Adrenal gland (tissue), 12 donors: ENCODE data around the gene FAM53C. TPM values are rescaled to one million over a fixed set of nuclear protein-coding genes. Genes with fewer than 3 reads are reported as not detected.

ENCODE experiments used
- DNase-seq, 7 donors: peaks; one replicate each; pipeline ENCODE4 v3.0.0-alpha.2; 2019 to 2020
- H3K27ac ChIP-seq, 5 donors: fragments of 200-600 bp; sonication (generic) in 4 of 5; 1 replicate in 3 of 5; 2 replicates in 2 of 5; pipeline versions ENCODE4 v1.5.1 to v1.8.0; 2016 to 2020; ENCODE audit warnings: mild to moderate bottlenecking in 1 of 5
- H3K27me3 ChIP-seq: fragments of 200-600 bp; 2 replicates; pipeline ENCODE4 v1.8.0; 2021
- H3K36me3 ChIP-seq, 2 donors: fragments of 200-600 bp; replicated peaks in 1 of 2; 1 replicate in 1 of 2; 2 replicates in 1 of 2; pipeline versions ENCODE4 v1.5.1 to v1.8.0; 2018 to 2022
- H3K4me1 ChIP-seq, 2 donors: fragments of 200-600 bp; replicated peaks in 1 of 2; 1 replicate in 1 of 2; 2 replicates in 1 of 2; pipeline versions ENCODE4 v1.5.1 to v1.8.0; 2018 to 2021
- H3K4me3 ChIP-seq, 4 donors: fragments of 200-600 bp; sonication (generic) in 3 of 4; one replicate each; pipeline ENCODE4 v1.5.1; 2016 to 2018
- H3K9me3 ChIP-seq, 3 donors: fragments of 200-600 bp; sonication (generic) in 1 of 3; replicated peaks in 1 of 3; 1 replicate in 2 of 3; 2 replicates in 1 of 3; pipeline versions ENCODE4 v1.5.1 to v1.8.0; 2016 to 2021
- CTCF ChIP-seq, 6 experiments: fragments of 450-650 bp in 4 of 6; fragments of 200-600 bp in 2 of 6; sonication (generic) in 1 of 6; IDR thresholded peaks; 1 replicate in 5 of 6; 2 replicates in 1 of 6; pipeline versions ENCODE4 v1.5.1 to v1.8.0; 2016 to 2021; ENCODE audit warnings: antibody characterized with exemption in 6 of 6, mild to moderate bottlenecking in 2 of 6, moderate library complexity in 1 of 6
- POLR2A ChIP-seq, 2 donors: fragments of 450-650 bp; IDR thresholded peaks; one replicate each; pipeline ENCODE4 v1.6.1; 2017; ENCODE audit warnings: antibody characterized with exemption in 2 of 2, mild to moderate bottlenecking in 2 of 2, moderate library complexity in 1 of 2
- WGBS, 4 donors: extraction: QIAGEN DNeasy Blood & Tissue Kit in 2 of 4; methylation state at CpG; one replicate each; pipeline versions ENCODE4 v1.1.5 to v1.1.7; 2013 to 2017; 5-methylcytosine and 5-hydroxymethylcytosine counted together
- intact Hi-C, 2 donors: fragments of 100-400 bp; cut with DNase I; formaldehyde crosslinking; loops; one replicate each; pipeline versions ENCODE4 v1.14.1 to v1.15.0; 2022 to 2023
- polyA plus RNA-seq, 3 donors: library from polyadenylated mRNA; stranded (reverse); fragments of 200-250 nt in 2 of 3; fragments of 350-450 nt in 1 of 3; fragmentation: Illumina TruSeq in 1 of 3; extraction: RNeasy Lipid Tissue Mini Kit (QIAGEN cat#74804) in 1 of 3; gene quantifications; one replicate each; pipeline ENCODE4 v1.2.3, GENCODE V29; 2013 to 2014
- total RNA-seq, 9 donors: library from RNA; depleted of rRNA in 4 of 9; stranded (reverse); fragments of >200 nt in 4 of 9; fragments of 120-200 nt in 1 of 9; fragmentation: NEBNext Ultra II Directional in 1 of 9; extraction: Animal tissue kit (Norgen Biotek cat#: 25700) in 1 of 9; gene quantifications; one replicate each; pipeline versions ENCODE4 v1.1.0 to v1.2.4, GENCODE V29; 2013 to 2023
- donor health status: healthy with polysubstance abuse.
- donor health status: Bipolar disorder and iron deficiency.
- donor health status: DM: yes; HTN: yes; CAD: no.
- donor health status: DM: no; HTN: no; CAD: no.
- donor health status: DM: no; HTN: no; CAD: no.
- donor health status: DM: yes; HTN: yes; CAD: no.

The FAM53C gene
- total and polyA plus RNA-seq, 12 donors: 11.9 to 143 (median 27.8) TPM

- TF ChIP-seq POLR2A (IDR thresholded peaks at IDR 0.05): peak in 1 of 2 donors; percentile 4
- TF ChIP-seq CTCF (IDR thresholded peaks at IDR 0.05): no peak
- peaks cover 0 to 13% of the 10 kb centered on the region in 2 donors for H3K4me1 ChIP-seq
- H3K27ac ChIP-seq: no peak within 1 kb of the TSS
- H3K36me3 ChIP-seq: no peaks in the 10 kb centered on the region
- no peaks in the 10 kb centered on the region for H3K9me3 ChIP-seq
- peak within 1 kb of the TSS in 2 of 4 donors; percentile 18 to 50 for H3K4me3 ChIP-seq
- intact Hi-C loops: no loop called here
- H3K27me3 ChIP-seq: no peaks in the 10 kb centered on the region
- peak; percentile 97 to 100 (median 99) for DNase-seq
- 0 to 1% (median 0%) methylated on average over 39 to 55 of the region's 55 CpGs for WGBS, 4 donors
Observed at GRCh38 chr5:138331449-138332368, 6.4 kb upstream of the FAM53C start, which contains the start of gene CDC25C. CDC25C (minus strand) TSS chr5:138331804; CDS start chr5:138331180, 624 bp downstream.

- intact Hi-C loops: no loop called here
- WGBS, 4 donors: 38 to 64% (median 49%) methylated on average over 1 to 3 of the region's 3 CpGs
- Histone ChIP-seq H3K4me3 (no peak overlapping the region), H3K27me3 (no peaks in the 10 kb centered on the region), H3K36me3 (no peaks in the 10 kb centered on the region), H3K9me3 (no peaks in the 10 kb centered on the region), H3K27ac (peak overlapping the region in 2 of 5 donors; percentile 21 to 26), H3K4me1 (peaks cover 17 to 22% of the 10 kb centered on the region in 2 donors)
- peak; percentile 53 to 77 (median 66) for DNase-seq
- TF ChIP-seq CTCF (IDR thresholded peaks at IDR 0.05) (no peak), POLR2A (IDR thresholded peaks at IDR 0.05) (no peak)
Observed at GRCh38 chr5:138334867-138335447, 3.1 kb upstream of the FAM53C start.

- Histone ChIP-seq H3K4me3 (peak overlapping the region in 3 of 4 donors; percentile 23 to 95 (median 93)), H3K36me3 (peaks cover 0 to 12% of the 10 kb centered on the region in 2 donors), H3K27ac (peak overlapping the region; percentile 84 to 98 (median 92)), H3K9me3 (no peaks in the 10 kb centered on the region), H3K27me3 (no peaks in the 10 kb centered on the region), H3K4me1 (peaks cover 20 to 31% of the 10 kb centered on the region in 2 donors)
- 25 to 26% (median 26%) methylated on average over 13 of the region's 13 CpGs for WGBS, 4 donors
- TF ChIP-seq CTCF (IDR thresholded peaks at IDR 0.05) (no peak), POLR2A (IDR thresholded peaks at IDR 0.05) (no peak)
- intact Hi-C loops: no loop called here
- DNase-seq: peak in 6 of 7 donors; percentile 72 to 92 (median 80)
Observed at GRCh38 chr5:138336952-138337684, 948 bp upstream of the FAM53C start.
